Kidney (tissue), 14 donors: Measurements from ENCODE around the gene FDX2. TPM values are rescaled to one million over a fixed set of nuclear protein-coding genes. Genes with fewer than 3 reads are reported as not detected.

Source experiments
- DNase-seq, 5 donors: peaks; one replicate each; pipeline ENCODE4 v3.0.0-alpha.2; 2013 to 2020
- FAIRE-seq: peaks from 2 replicates; lab custom pipeline; 2012; peaks lifted over from hg19 to GRCh38; lab: Jason Lieb, UNC
- H3K27ac ChIP-seq, 2 donors: one replicate each; pipeline ENCODE4 v1.7.0; 2013; ENCODE audit warnings: low read depth in 2 of 2, low read length in 2 of 2, inconsistent platforms in 1 of 2
- H3K27me3 ChIP-seq: one replicate; pipeline ENCODE4 v1.7.1; 2013; ENCODE audit warnings: low read length, inconsistent platforms; ENCODE audit not compliant: control insufficient read depth, insufficient read depth
- H3K36me3 ChIP-seq, 3 donors: one replicate each; pipeline versions ENCODE4 v1.7.0 to v1.7.1; 2013; ENCODE audit warnings: low read length in 3 of 3, control low read depth in 1 of 3, inconsistent platforms in 1 of 3; ENCODE audit not compliant: insufficient read depth in 3 of 3, control insufficient read depth in 2 of 3
- H3K4me1 ChIP-seq, 3 donors: one replicate each; pipeline versions ENCODE4 v1.7.0 to v1.7.1; 2013; ENCODE audit warnings: low read length in 3 of 3, inconsistent platforms in 1 of 3, low read depth in 1 of 3; ENCODE audit not compliant: control insufficient read depth in 2 of 3, insufficient read depth in 2 of 3
- H3K4me3 ChIP-seq, 3 donors: one replicate each; pipeline versions ENCODE4 v1.7.0 to v1.8.1; 2013; ENCODE audit warnings: low read length in 3 of 3, control low read depth in 1 of 3, inconsistent platforms in 1 of 3
- H3K9ac ChIP-seq, 3 donors: one replicate each; pipeline versions ENCODE4 v1.7.0 to v1.7.1; 2013; ENCODE audit warnings: low read length in 3 of 3, control low read depth in 1 of 3, inconsistent platforms in 1 of 3
- H3K9me3 ChIP-seq, 3 donors: one replicate each; pipeline versions ENCODE4 v1.7.0 to v1.7.1; 2013; ENCODE audit warnings: low read length in 3 of 3, control low read depth in 1 of 3, inconsistent platforms in 1 of 3; ENCODE audit not compliant: control insufficient read depth in 2 of 3, insufficient read depth in 1 of 3
- CTCF ChIP-seq: IDR thresholded peaks from 3 replicates; pipeline ENCODE4 v1.5.1; 2012; ENCODE audit warnings: mild to moderate bottlenecking, moderate library complexity, borderline replicate concordance; ENCODE audit not compliant: insufficient read depth; ENCODE audit errors: extremely low read depth
- intact Hi-C: fragments of 100-400 bp; cut with DNase I; formaldehyde crosslinking; loops from one replicate; pipeline ENCODE4 v1.11.1; 2022
- polyA plus RNA-seq: library from polyadenylated mRNA; stranded (reverse); fragments of 350-450 nt; fragmentation: Illumina TruSeq; extraction: RNeasy Lipid Tissue Mini Kit (QIAGEN cat#74804); gene quantifications from one replicate; pipeline ENCODE4 v1.2.3, GENCODE V29; 2014; ENCODE audit warnings: low read depth, low replicate concordance; ENCODE audit not compliant: insufficient read depth
- total RNA-seq: library from RNA; stranded (reverse); fragmentation: NEBNext Ultra II Directional; extraction: Animal tissue kit (Norgen Biotek cat#: 25700); gene quantifications from one replicate; pipeline ENCODE4 v1.2.1, GENCODE V29; 2021
- donor health status: control.
- donor health status: control.
- donor health status: control.
- donor health status: control.
- donor health status: control.
- donor health status: DM: yes; HTN: yes; CAD: no.
- donor health status: Normal renal cell carcinoma (clear cell type).

The FDX2 gene
- total and polyA plus RNA-seq, 2 donors from 2014 or later: 20.1 to 88.4 TPM

GRCh38 chr19:10309423-10309822, 6.4 kb downstream of the FDX2 start, which contains the start of gene ZGLP1:
TSS of gene ZGLP1 (minus strand) at chr19:10309815.
- Histone ChIP-seq H3K36me3 (no peaks in the 10 kb centered on the region), H3K27ac (no peak within 1 kb of the TSS), H3K4me1 (no peaks in the 10 kb centered on the region), H3K27me3 (no peaks in the 10 kb centered on the region), H3K9ac (no peak within 1 kb of the TSS), H3K4me3 (no peak within 1 kb of the TSS), H3K9me3 (no peaks in the 10 kb centered on the region)
- FAIRE-seq: no peak
- TF ChIP-seq CTCF: no peak
- intact Hi-C loops: no loop called here
- no peak for DNase-seq

GRCh38 chr19:10306327-10306726, 9.5 kb downstream of the FDX2 start:
- H3K27me3 ChIP-seq: no peaks in the 10 kb centered on the region
- DNase-seq (no peak), FAIRE-seq (no peak)
- no peak overlapping the region for H3K4me3 ChIP-seq
- no peak for TF ChIP-seq CTCF
- intact Hi-C loops: no loop called here
- H3K27ac ChIP-seq: no peak overlapping the region
- H3K9ac ChIP-seq: no peak overlapping the region
- H3K4me1 ChIP-seq: no peaks in the 10 kb centered on the region
- H3K9me3 ChIP-seq: no peaks in the 10 kb centered on the region
- no peaks in the 10 kb centered on the region for H3K36me3 ChIP-seq

- Histone ChIP-seq H3K27me3 (no peaks in the 10 kb centered on the region), H3K9ac (no peak overlapping the region), H3K9me3 (no peaks in the 10 kb centered on the region), H3K4me3 (no peak overlapping the region), H3K4me1 (no peaks in the 10 kb centered on the region), H3K36me3 (no peaks in the 10 kb centered on the region), H3K27ac (no peak overlapping the region)
- TF ChIP-seq CTCF: no peak
- DNase-seq (no peak), FAIRE-seq (no peak)
- intact Hi-C loops: no loop called here
These were observed 10.5 kb downstream of the FDX2 start for GRCh38 chr19:10305139-10305806.
